ENCODE measurements around the gene PIAS1.
"Not testable (repeated sequence)": the region's sequence is repeated elsewhere in the genome, so short reads cannot be mapped to it uniquely, and the experiment has no call there.

The PIAS1 gene

GRCh38 chr15:68056097-68056865 is 2.2 kb downstream of the PIAS1 start:
- H3K4me1 ChIP-seq (ENCODE audit: control insufficient read depth, low read depth, low read length), result peaks cover 36% of the 10 kb centered on the region
- H3K4me3 ChIP-seq (ENCODE audit: low read length), result peak overlapping the region; percentile 89
- no peaks in the 10 kb centered on the region for H3K36me3 ChIP-seq (ENCODE audit: control insufficient read depth, low read depth, low read length)
- H3K27me3 ChIP-seq (ENCODE audit: control insufficient read depth, insufficient read depth, low read length), result peaks cover 21% of the 10 kb centered on the region
- H3K27ac ChIP-seq (ENCODE audit: low read length), result no peak overlapping the region
- no peaks in the 10 kb centered on the region for H3K9me3 ChIP-seq (ENCODE audit: control insufficient read depth, low read depth, low read length)
- peak overlapping the region; percentile 17 for H3K9ac ChIP-seq (ENCODE audit: low read length)

DNA sequence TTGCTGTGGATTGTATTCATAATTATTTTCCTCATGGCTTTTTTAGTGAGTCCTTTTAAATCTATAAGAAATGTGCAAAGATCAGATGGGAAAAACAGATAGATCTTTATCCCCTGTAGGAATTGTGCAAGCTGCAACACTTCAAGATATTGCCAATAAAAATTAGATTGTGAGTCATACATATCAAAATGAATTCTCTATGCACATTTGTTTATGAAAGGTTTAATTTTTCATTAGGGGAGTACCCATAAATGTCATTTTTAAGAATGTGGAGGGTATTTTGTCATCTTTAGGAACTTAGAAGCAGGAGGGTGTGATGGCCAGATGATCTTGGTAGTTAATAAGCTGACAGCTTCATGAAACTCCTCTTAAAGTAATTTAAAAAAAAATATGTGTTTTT is 2.9 kb downstream of the PIAS1 start:
- H3K4me3 ChIP-seq (ENCODE audit: low read length), result peak overlapping the region; percentile 89
- H3K4me1 ChIP-seq (ENCODE audit: control insufficient read depth, low read depth, low read length), result peaks cover 36% of the 10 kb centered on the region
- no peak overlapping the region for H3K27ac ChIP-seq (ENCODE audit: low read length)
- H3K9me3 ChIP-seq (ENCODE audit: control insufficient read depth, low read depth, low read length), result no peaks in the 10 kb centered on the region
- H3K27me3 ChIP-seq (ENCODE audit: control insufficient read depth, insufficient read depth, low read length), result peaks cover 16% of the 10 kb centered on the region
- no peak overlapping the region for H3K9ac ChIP-seq (ENCODE audit: low read length)
- no peaks in the 10 kb centered on the region for H3K36me3 ChIP-seq (ENCODE audit: control insufficient read depth, low read depth, low read length)

DNA sequence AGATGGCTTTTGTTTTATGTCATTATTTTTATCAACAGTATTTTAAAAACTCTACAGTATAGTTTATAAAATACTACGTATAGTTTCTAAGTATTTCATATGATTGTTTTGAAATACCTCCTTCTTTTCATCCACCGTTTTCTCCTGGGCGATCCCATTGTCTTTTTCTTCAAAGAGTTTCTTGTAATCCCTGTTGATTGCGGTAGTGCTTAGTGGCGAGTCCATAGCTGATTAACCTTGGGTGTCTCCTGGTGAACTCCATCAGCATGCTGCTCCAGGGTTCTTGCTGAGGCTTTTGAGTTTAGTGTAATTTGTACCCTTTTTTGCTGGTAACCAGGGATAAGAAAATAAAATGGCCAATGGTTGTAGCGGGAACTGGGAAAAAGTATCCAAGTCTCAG is 3.6 kb downstream of the PIAS1 start:
- Histone ChIP-seq H3K27me3 (ENCODE audit: control insufficient read depth, insufficient read depth, low read length) (peaks cover 9% of the 10 kb centered on the region), H3K4me1 (ENCODE audit: control insufficient read depth, low read depth, low read length) (peaks cover 39% of the 10 kb centered on the region), H3K9me3 (ENCODE audit: control insufficient read depth, low read depth, low read length) (no peaks in the 10 kb centered on the region), H3K27ac (ENCODE audit: low read length) (no peak overlapping the region), H3K36me3 (ENCODE audit: control insufficient read depth, low read depth, low read length) (no peaks in the 10 kb centered on the region), H3K9ac (ENCODE audit: low read length) (no peak overlapping the region), H3K4me3 (ENCODE audit: low read length) (peak overlapping the region; percentile 21)

DNA sequence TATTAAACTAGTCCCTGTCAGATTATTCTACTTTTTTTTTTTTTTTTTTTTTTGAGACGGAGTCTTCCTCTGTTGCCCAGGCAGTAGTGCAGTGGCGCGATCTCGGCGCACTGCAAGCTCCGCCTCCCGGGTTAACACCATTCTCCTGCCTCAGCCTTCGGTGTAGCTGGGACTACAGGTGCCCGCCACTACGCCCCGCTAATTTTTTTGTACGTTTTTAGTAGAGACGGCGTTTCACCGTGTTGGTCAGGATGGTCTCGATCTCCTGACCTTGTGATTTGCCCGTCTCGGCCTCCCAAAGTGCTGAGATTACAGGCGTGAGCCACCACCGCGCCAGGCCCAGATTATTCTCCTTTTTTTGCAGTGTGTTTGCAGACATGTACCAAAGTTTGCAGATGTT is 4.9 kb downstream of the PIAS1 start:
- H3K4me3 ChIP-seq (ENCODE audit: low read length); H3K9ac ChIP-seq (ENCODE audit: low read length); H3K27me3 ChIP-seq (ENCODE audit: control insufficient read depth, insufficient read depth, low read length); H3K27ac ChIP-seq (ENCODE audit: low read length); H3K9me3 ChIP-seq (ENCODE audit: control insufficient read depth, low read depth, low read length); H3K36me3 ChIP-seq (ENCODE audit: control insufficient read depth, low read depth, low read length): not testable (repeated sequence)
- peaks cover 36% of the 10 kb centered on the region for H3K4me1 ChIP-seq (ENCODE audit: control insufficient read depth, low read depth, low read length)

- no peak overlapping the region for H3K9ac ChIP-seq (ENCODE audit: low read length)
- H3K36me3 ChIP-seq (ENCODE audit: control insufficient read depth, low read depth, low read length), result no peaks in the 10 kb centered on the region
- no peak overlapping the region for H3K4me3 ChIP-seq (ENCODE audit: low read length)
- H3K27me3 ChIP-seq (ENCODE audit: control insufficient read depth, insufficient read depth, low read length), result no peaks in the 10 kb centered on the region
- peaks cover 36% of the 10 kb centered on the region for H3K4me1 ChIP-seq (ENCODE audit: control insufficient read depth, low read depth, low read length)
- no peak overlapping the region for H3K27ac ChIP-seq (ENCODE audit: low read length)
- H3K9me3 ChIP-seq (ENCODE audit: control insufficient read depth, low read depth, low read length), result no peaks in the 10 kb centered on the region
Measured at GRCh38 chr15:68059630-68060029, 5.5 kb downstream of the PIAS1 start.

DNA sequence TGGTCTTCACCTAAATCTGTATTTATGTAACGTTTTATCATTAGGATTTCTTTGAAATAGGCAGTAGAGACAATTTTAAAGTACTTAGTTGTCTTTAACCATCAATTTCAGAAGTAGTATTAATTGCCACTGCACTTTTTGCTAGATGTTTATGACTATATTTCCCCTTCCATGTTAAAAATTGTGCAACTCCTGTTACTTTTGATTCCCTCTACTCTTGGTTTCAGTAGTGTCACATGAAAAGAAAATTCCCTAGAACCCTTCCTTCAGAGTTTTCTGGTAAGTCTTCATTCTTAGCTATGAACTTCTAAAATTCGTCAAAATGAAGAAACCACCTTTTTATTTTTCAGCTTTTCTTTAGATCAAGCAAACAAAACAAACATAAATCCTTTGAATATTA is 7.1 kb downstream of the PIAS1 start:
- no peaks in the 10 kb centered on the region for H3K27me3 ChIP-seq (ENCODE audit: control insufficient read depth, insufficient read depth, low read length)
- no peaks in the 10 kb centered on the region for H3K9me3 ChIP-seq (ENCODE audit: control insufficient read depth, low read depth, low read length)
- H3K4me3 ChIP-seq (ENCODE audit: low read length), result no peak overlapping the region
- H3K27ac ChIP-seq (ENCODE audit: low read length), result no peak overlapping the region
- H3K9ac ChIP-seq (ENCODE audit: low read length), result no peak overlapping the region
- no peaks in the 10 kb centered on the region for H3K36me3 ChIP-seq (ENCODE audit: control insufficient read depth, low read depth, low read length)
- H3K4me1 ChIP-seq (ENCODE audit: control insufficient read depth, low read depth, low read length), result peaks cover 31% of the 10 kb centered on the region

DNA sequence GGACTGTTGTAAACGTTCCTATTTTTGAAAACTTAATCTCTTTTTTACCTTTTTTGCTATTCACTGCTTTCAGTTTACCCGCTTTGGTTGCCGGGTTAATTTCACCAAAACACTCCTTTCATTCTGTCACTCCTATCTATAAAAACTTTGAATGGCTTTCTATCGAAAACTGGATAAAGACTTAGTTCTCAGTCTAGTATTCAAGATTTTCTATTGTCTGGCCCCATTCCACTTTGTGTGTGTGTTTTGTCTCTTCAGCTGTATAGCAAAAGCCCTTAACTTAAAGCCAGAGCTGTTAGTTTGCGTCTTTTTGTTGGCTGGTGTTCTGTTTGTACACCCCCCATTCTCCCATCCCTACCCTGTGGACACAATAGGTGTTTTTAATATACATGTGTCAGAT is 7.5 kb downstream of the PIAS1 start:
- Histone ChIP-seq H3K36me3 (ENCODE audit: control insufficient read depth, low read depth, low read length) (no peaks in the 10 kb centered on the region), H3K9me3 (ENCODE audit: control insufficient read depth, low read depth, low read length) (no peaks in the 10 kb centered on the region), H3K9ac (ENCODE audit: low read length) (no peak overlapping the region), H3K4me3 (ENCODE audit: low read length) (no peak overlapping the region), H3K4me1 (ENCODE audit: control insufficient read depth, low read depth, low read length) (peaks cover 27% of the 10 kb centered on the region), H3K27me3 (ENCODE audit: control insufficient read depth, insufficient read depth, low read length) (no peaks in the 10 kb centered on the region), H3K27ac (ENCODE audit: low read length) (no peak overlapping the region)

GRCh38 chr15:68062214-68062613 is 8.1 kb downstream of the PIAS1 start:
- Histone ChIP-seq H3K27ac (ENCODE audit: low read length) (no peak overlapping the region), H3K9me3 (ENCODE audit: control insufficient read depth, low read depth, low read length) (no peaks in the 10 kb centered on the region), H3K4me1 (ENCODE audit: control insufficient read depth, low read depth, low read length) (peaks cover 20% of the 10 kb centered on the region), H3K9ac (ENCODE audit: low read length) (no peak overlapping the region), H3K27me3 (ENCODE audit: control insufficient read depth, insufficient read depth, low read length) (no peaks in the 10 kb centered on the region), H3K36me3 (ENCODE audit: control insufficient read depth, low read depth, low read length) (no peaks in the 10 kb centered on the region), H3K4me3 (ENCODE audit: low read length) (no peak overlapping the region)

GRCh38 chr15:68062946-68063465 is 8.9 kb downstream of the PIAS1 start:
- Histone ChIP-seq H3K4me3 (ENCODE audit: low read length) (no peak overlapping the region), H3K27ac (ENCODE audit: low read length) (no peak overlapping the region), H3K9ac (ENCODE audit: low read length) (no peak overlapping the region), H3K4me1 (ENCODE audit: control insufficient read depth, low read depth, low read length) (peaks cover 14% of the 10 kb centered on the region), H3K27me3 (ENCODE audit: control insufficient read depth, insufficient read depth, low read length) (no peaks in the 10 kb centered on the region), H3K36me3 (ENCODE audit: control insufficient read depth, low read depth, low read length) (no peaks in the 10 kb centered on the region), H3K9me3 (ENCODE audit: control insufficient read depth, low read depth, low read length) (no peaks in the 10 kb centered on the region)

DNA sequence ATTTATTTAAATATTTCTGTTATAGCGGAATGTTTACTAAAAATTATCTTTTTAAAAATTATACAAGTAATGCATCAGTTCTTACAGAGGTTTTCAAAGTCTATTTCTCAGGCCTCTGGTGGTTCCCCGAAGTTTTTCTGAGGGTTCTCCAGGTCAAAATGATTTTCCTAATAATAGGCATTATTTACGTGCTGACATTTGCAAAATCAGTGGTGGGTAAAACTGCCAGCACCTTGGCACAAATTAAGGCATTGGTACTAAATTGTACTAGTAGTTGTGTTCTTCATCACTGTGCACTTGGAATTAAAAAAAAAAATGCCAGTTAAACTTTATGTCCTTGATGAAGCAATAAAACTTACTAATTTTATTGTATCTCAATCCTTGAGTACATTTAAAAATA is 9.5 kb downstream of the PIAS1 start:
- peaks cover 8% of the 10 kb centered on the region for H3K4me1 ChIP-seq (ENCODE audit: control insufficient read depth, low read depth, low read length)
- no peak overlapping the region for H3K9ac ChIP-seq (ENCODE audit: low read length)
- no peaks in the 10 kb centered on the region for H3K36me3 ChIP-seq (ENCODE audit: control insufficient read depth, low read depth, low read length)
- H3K27ac ChIP-seq (ENCODE audit: low read length), result no peak overlapping the region
- no peaks in the 10 kb centered on the region for H3K9me3 ChIP-seq (ENCODE audit: control insufficient read depth, low read depth, low read length)
- H3K27me3 ChIP-seq (ENCODE audit: control insufficient read depth, insufficient read depth, low read length), result no peaks in the 10 kb centered on the region
- no peak overlapping the region for H3K4me3 ChIP-seq (ENCODE audit: low read length)

GRCh38 chr15:68073576-68074288 is 19.6 kb downstream of the PIAS1 start:
- Histone ChIP-seq H3K4me1 (ENCODE audit: control insufficient read depth, low read depth, low read length) (peaks cover 9% of the 10 kb centered on the region), H3K4me3 (ENCODE audit: low read length) (no peak overlapping the region), H3K27ac (ENCODE audit: low read length) (no peak overlapping the region), H3K27me3 (ENCODE audit: control insufficient read depth, insufficient read depth, low read length) (no peaks in the 10 kb centered on the region), H3K9ac (ENCODE audit: low read length) (no peak overlapping the region), H3K36me3 (ENCODE audit: control insufficient read depth, low read depth, low read length) (no peaks in the 10 kb centered on the region), H3K9me3 (ENCODE audit: control insufficient read depth, low read depth, low read length) (no peaks in the 10 kb centered on the region)
